Ecto neural progenitor cell (in vitro differentiated cells): ENCODE results near the gene MBNL2.

ENCODE experiments used
- DNase-seq: peaks from one replicate; pipeline ENCODE4 v3.0.0-alpha.2; 2018; ENCODE audit warnings: low spot score

MBNL2 gene

DNA sequence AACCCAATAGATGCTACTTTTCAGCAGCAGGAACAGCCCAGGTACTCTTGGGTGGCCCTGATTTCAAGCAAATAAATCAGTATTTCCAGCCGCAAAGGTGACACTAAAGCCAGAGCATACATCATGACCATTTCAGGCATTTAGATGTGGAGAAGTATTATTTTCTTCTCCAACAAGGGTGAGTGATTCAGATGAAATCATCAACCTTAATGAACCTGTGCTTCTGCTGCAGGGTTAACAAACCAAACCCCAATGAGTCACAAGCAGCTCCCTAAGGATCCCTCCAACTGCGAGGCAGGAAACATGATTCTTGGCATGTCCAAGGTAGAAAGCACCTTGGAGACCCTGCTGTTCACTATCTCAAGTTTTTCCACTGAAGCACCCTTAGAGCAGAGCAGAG lies 32.7 kb downstream of the MBNL2 start:
- no peak for DNase-seq

DNA sequence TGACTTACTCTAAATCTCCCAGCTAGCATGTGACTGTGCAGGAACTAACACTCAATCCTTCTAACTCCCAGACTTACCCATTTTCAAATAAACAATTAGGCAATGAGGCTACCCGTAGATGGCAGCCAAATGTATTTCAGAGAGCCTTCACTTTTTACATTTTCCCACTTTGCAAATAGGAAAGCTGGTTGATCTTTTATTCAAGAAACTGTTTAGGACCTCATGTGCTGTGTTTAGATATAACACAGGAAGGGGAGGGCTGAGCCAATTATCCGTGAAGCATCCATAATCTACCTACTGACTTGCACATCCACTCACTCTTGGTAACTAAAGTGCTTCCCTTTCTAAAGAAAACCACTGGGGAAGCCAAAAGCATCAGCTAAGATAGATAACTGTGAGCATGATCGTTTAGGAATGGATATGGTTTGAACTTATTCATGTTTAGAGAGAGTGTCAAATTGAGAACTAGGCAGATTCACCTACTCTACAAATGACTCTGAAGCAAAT lies 33.4 kb downstream of the MBNL2 start:
- DNase-seq, result no peak

DNA sequence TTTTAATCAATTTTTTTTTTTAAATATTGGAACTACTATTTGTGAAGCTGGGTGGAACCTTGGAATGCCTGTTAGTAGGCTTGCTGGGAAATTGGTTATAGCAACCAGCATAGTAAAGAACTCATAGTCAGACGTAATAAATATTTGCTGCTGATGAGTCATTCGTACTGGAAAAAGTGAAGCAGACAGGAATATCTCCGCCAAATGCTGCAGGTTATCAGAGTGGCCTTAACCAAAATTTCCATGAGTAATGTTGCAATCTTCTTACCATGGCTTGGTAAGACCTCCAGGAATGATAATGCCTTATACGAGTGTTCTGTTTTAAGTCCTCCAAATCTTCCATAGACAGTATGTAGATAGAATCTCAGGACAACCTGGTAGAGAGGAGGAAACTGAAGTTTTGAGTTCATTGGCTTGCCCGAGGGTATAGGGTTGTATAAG lies 34.2 kb downstream of the MBNL2 start:
- no peak for DNase-seq

DNA sequence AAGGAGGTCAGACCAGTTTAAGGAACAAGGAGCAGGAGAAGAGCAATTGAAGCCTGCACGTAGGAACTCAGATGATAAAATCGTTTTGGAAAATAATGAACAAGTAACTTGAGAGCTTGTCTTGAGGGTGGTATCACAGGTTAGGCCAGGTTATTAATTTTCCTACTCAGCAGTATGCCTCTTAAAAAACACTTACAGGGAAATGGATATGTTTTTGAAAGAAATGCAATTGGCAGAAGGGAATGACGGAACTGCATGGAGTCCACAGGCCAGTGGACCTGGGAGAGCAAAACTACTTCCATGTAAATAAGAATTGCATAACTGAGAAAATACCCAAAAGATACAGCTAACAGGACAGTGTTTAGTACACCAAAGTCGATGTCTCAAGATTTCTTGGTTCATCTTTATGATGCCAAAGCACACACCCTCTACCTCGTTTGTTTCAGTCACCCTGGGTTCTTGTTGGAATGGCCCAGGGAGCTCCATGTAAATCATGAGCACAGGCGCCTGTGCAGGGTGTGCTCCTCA lies 35.2 kb downstream of the MBNL2 start:
- no peak for DNase-seq

DNA sequence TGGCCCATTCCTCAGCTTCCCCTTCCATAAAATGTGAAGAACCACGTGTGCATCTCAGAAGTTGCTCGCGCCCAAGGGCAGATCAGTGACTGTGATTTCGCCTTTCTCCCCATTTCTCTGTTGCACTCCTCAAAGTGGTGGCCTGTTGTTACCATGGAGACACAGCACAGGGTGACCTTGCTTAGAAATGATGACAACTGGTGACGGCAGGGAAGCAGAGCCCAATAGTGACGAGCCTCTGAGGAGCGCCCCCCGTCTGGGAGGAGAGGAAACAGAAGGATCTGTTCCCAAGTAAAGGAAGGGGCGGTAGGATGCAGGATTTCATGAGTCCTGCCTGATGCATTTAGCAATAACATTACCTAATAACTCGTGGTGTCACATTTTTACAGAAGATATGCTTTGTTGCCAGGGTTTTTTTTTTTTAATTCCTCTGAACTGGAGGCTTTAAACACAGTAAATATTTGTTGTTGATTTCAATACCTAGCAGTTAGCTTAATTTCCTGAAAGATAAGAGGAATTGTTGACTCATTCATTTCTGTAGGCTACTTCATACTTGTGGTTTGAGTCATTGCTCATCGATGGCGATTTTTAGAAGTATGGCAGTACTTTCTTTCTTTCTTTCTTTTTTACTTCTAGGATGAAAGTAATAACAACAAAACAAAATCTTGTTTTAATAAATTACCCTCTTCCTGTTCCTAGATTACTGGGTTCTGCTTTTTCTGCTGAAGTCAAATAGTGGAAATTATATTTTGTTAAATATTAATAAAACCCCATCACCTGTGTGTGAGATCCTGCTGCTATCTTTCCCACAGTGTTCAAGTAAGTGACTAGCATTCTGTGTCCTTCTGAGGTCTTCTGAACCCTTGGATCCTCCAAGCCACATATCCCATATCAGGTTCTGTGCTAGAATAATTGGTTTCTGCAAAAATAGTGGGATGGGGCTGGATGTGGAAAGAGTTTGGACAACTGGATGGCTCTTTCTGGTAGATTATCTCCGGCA lies 36.0 kb downstream of the MBNL2 start:
- no peak for DNase-seq

DNA sequence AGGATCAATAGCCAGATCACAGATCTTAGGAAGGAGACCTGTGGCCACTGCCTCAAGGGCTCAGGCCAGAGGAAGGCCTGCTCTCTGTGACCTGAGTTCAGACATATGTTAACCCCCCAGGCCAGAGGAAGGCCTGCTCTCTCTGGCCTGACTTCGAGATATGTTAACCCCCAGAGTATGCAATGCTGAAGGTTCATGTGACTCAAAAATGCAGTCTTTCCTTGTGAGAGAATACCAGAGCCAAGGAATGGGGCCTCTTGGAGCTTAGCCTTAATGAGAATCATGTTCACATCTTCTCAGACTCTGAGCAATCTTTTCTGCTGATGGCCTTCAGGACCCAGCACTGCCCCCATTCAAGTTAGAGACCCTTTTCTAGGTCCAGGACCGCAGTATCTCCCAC lies 36.7 kb downstream of the MBNL2 start:
- DNase-seq, result no peak

DNA sequence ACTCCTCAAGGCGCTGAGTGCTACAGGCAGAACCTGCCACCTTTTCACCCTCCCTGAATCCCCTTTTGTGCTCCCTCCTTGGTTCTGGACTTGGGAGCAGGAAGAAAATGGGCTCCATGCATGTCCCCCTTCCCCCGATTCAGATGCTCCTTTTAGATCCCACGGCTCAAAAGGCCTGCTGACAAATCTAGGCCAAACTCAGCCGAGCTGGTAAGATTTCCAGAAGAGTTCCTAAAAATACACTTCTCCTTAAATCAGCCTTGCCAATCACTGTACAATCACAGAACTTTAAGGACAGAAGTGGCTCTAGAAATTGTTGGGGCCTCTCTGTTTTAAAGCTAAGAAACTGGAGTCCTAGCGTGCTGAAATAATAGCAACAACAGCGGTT lies 37.3 kb downstream of the MBNL2 start:
- DNase-seq, result no peak

DNA sequence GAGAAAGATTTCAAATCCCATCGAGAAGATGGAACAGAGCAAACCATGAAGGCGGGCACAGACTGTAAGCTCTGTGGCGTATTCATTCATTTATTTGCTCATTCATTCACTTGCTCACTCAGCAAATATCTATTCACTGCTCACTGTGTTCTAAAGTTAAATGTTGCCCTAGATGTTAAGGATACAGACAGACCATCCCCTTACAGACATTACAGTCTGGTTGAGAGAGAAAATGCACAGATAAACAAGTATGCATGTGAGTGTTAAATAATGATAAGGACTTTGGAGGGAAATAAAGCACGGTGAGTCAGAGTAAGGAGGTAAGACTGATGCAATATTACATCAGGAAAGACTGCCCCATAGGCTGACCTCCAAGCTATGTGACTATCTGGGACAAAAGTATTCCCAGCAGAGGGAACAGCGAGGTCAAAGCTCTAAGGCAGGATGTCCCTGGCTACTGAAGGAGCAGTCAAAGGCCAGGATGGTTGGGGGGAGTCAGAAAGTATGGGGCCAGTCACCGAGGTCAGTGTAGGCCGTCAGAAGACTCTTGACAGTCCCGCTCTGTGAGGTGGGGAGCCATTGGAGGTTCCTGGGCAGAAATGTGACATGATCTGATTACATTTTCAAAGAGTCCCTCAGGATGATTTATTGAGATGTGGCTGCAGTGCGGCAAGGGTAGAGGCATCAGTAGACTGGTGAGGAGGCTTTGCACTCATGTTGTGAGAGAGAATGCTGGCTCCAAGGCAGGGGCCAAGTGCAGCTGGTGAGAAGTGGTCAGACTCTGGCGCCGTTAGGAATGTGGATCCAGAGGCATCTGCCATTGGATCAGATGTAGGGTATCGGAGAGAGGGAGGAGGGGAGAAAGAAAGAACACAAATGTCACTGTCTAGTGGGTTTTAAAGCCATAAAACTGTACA lies 37.9 kb downstream of the MBNL2 start:
- DNase-seq, result no peak

DNA sequence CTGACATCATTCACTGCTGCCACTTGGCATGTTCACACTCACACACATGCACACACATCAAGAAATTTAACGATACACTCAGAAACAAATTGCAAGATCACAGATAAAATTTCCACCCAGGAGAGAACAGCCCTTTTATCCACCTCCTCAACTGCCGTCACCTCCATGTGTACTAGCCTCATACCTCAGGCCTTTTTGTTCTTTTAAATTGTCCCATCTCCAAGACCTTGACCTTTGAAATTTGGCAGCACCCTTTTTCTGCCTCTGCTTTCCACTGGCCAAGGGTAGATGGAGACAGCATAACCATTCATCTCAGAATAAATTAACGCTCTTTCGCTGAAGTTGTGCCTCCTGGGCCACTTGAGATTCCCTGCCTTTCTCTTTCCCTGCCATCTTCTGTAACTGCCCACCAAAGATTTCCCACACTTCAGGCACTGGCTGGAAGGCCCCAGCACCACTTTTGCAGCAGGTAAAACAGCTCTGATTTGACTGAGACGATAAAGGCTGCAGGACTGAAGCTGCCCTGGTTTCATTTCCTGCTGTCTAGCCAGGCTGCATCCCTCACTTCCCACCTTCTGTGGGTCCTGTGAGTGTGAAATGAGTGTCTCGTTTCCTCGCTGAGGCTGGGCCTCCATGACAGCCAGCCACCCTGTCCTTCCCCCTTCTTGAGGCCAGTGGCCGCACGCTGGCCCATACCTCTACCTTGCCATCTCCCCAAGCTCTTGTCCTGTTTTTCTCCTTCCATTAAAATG lies 39.3 kb downstream of the MBNL2 start:
- no peak for DNase-seq

DNA sequence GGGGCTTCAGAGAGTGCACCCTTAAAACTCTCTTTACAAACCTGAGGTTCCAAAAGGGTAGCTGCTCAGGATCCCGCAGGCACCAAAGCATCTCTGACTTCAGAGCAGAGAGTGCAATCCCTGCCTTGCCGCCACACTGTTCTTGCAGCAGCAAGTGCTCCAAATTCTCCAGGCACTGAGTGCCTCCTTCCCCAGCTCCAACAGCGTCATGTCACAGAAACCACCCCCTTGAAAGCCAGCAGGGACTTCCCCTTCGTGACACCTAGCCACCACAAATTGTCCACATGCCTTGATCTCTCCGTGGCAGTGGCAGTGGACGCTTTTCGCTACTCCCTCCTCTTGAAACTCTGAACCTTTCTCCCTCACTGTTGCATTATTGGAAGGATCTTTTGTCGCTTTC lies 39.9 kb downstream of the MBNL2 start:
- DNase-seq, result no peak

DNA sequence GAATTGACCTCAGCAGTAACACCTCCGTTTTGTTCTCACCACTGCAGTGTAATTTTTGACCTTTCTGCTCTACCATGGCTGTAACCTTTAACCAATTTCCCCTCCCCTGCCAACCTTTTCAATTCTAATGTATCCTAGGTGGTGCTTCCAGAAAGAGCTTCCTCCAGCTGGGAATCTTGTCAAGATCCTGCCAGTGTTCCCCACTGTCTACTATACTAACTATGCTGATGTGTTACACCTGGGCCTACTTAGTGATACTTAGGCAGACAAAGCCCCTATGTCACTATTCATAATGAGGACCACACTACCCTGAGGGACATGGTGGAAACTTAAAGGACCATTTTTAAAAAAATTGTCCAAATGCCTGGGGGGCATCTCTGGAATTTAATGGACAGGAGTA lies 41.0 kb downstream of the MBNL2 start:
- DNase-seq, result no peak

DNA sequence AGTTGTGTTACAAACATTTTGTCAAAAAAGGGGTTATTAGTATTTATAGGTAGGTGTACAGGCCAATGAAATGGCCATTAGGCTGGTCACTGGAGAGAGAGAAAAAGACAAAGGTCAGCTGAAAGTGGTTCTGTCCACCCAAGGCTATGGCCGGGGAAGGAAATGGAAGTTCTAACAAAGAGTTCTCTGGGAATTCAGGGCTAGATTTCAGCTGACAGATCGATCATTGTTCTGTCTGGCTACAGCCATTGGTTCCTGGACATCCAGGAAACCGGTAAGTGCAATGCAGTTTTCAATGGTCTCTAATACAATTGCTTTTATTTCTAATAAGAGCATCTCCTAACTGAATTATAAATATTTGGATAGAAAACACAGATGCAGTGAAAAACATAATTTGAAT lies 42.5 kb downstream of the MBNL2 start:
- DNase-seq, result no peak

DNA sequence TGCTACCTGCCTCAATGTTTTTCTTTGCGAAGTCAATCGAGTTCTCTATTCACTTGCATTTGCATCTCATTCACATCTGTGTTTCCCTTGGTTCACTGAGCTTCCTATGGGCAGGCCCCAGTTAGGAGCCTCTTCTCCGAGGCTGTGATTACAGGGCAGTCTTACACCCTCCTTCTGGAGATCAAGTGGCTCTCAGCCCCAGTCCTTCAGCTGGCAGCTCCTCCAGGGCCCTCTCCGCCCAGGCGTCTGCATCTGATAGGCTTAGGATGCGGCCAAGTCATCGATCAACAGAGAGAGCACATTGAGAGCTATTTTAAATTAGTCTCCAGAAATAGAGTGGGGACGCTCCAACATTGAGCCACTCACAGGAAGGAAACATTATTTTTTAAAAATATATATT lies 44.2 kb downstream of the MBNL2 start:
- DNase-seq, result no peak

DNA sequence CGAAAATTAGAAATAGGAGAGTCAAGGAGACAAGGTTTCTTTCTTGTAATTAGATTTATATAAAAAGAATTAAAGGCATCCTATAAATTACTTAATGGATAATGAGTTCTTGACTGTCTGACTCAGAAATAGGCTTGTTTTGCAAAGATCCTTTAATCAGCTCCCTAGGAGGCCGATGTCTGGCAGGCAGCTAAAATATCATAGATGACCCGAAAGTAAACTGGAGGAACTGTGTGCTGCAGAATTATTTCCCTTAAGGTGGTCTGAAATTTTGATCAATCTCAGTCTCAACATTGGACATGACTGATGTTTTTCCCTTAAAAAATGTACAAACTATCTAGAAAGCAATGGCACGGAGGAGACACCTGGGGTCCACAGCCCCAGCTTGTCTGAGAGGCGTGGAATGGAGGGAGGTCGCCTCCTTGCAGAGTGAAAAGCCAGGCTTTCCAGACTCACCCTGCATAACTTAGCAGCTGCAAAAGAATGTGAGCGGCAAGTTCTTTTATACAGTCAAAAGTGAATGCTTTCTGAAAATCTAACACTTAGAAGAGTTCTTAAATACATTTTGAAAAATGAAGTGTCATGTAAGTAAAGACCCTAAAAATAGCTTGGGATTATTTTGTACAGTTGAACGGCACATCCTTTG lies 44.8 kb downstream of the MBNL2 start:
- no peak for DNase-seq

DNA sequence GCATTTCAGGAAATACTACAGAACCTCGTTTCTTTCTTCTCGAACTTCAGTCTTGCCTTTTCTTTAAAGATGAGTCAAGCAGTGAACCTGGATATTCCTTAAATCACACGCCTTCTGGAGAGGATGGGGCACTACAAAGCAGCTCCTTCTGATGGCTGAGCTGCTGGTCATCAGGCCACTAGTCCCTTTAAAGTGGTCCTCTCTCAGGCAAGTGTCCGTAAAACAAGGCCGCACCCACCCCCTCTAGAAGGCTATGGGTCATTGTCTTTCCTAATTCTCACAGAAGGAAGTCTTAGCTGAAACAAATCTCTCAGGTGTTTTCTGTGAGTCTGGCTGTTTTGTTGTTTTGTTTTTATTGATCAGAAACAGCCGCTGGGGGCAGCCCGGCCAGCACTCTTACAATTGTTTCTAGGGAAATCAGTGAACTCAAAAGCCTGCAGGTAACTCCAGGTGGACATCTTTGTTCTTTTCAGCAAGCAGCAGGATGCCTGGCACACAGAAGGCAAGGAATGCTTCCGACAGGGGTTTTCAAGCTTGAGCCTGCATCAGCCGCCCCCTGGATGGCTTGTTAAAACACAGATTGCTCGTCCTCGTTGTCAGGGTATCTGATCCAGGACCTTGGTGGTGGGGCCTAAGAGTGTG lies 45.4 kb downstream of the MBNL2 start:
- DNase-seq, result no peak

DNA sequence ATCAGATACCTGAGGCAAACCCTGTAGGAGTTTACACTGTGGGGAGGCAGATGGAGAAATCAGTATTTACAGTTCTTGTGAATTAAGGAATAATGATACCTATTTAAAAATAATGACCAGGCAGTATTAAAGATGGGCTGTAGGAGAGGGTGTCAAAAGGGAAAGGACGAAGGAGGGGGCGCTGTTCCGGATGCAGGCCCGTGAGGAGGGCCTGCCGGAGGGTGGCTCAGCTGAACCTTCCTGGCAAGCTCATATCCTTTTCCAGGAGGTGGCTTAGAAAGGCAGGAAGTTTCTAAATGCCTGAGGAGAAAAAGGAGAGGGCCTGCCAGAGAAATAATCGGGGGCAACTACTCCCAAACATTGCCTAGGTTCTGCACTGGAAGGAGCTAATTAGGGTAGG lies 46.6 kb downstream of the MBNL2 start:
- no peak for DNase-seq

DNA sequence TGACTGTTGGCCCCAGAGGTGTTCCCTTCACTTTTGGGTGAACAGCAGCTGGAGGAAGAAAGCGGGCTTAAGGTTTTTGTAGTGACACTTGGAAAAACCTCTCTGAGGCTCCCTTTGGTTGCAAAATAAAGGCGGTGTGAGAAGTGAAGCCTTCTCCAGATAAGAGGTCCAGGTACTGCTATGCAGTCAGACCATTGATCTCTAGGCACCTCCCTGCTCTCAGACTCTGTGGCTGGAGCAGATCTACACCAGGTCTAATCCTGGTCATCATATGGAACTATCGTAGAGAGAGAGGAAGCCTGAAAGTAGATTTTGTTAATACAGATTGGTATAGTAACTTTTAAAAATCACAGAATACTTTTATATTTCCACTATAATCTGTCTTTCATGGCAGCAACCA lies 47.5 kb downstream of the MBNL2 start:
- no peak for DNase-seq

DNA sequence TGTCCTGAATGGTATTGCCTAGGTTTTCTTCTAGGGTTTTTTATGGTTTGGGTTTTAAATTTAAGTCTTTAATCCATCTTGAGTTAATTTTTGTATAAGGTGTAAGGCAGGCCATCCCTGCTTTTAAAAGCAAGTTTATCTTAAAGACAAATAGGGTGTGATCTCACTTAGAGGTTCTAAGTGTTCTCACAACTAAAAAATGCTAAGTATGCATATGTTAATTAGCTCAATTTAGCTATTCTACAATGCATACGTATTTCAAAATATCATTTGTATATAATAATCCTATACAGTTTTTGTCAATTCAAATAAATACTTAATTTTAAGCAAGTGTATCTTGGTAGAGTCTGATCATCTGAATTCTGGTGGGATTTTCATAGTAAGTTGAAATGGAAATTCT lies 50.4 kb downstream of the MBNL2 start:
- no peak for DNase-seq

DNA sequence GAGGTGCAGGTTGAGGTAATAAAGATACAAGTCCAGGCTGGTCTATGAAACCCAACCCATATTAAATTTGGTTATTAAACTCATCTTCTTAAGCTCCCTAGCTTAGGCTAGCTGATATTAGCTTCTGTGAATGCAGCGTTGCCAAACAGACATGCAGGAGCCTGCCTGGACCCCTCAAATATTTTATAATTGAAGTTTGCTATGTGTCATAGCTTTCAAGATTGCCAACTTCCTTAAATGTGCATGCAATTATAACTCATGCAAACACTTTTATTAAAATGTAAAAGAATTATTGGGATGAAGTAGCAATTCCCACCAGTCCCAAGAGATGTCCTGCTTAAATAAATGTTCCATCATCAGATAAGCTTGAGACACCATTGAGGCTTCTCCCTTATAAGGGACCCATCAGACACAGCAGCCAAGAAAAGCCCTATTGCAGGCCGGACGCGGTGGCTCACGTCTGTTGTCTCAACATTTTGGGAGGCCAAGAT lies 51.3 kb downstream of the MBNL2 start:
- DNase-seq, result no peak

DNA sequence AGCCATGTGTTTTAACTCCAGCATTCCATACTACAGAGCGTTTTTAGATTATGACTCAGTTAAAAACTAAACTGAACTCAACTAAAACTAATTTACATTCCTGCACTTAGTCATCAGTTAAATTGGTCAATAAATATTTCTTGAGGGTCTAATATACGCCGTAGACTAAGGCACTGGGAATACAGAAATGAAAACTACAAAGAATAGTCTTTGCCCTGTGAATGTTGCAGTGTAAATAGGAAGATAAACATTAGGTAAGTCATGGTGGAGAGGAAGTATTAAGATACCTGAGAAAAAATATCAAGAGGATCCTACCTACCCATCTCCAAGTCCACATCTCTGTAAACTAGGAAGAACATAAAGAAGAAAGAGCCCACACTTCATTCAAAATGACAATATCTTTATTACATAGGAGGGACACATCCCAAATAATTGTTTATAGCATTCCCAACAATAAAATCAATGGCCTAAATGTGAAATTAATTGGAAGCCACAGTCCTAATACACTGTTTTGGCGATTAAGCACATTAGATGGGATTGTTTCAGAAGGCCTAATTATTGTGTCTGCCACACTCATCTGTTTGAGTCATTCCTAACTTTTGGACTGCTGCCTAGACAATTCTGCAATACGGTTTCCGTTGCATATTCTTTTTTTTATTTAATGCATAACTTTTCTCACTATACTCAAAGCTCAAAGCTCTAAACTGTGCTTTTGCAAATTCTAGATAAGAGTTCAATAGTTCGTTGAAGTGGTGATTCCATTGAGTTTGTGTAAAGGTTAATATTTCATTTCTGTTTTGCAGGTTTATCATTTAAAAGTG lies 52.9 kb downstream of the MBNL2 start:
- DNase-seq, result no peak
